Esophagus squamous epithelium (tissue), 5 donors: ENCODE data around the gene NEK7. TPM values are rescaled to one million over a fixed set of nuclear protein-coding genes. Genes with fewer than 3 reads are reported as not detected.
"Not testable (repeated sequence)": the region's sequence is repeated elsewhere in the genome, so short reads cannot be mapped to it uniquely, and the experiment has no call there.

Experiments used
- DNase-seq: peaks from one replicate; lab custom pipeline; 2025; lab: John Stamatoyannopoulos, UW
- H3K27ac ChIP-seq, 4 donors: fragments of 200-600 bp; sonication (generic); one replicate each; pipeline ENCODE4 v1.5.1; 2016 to 2019; ENCODE audit warnings: mild to moderate bottlenecking in 1 of 4
- H3K27me3 ChIP-seq, 4 donors: fragments of 200-600 bp; sonication (generic); 1 replicate in 3 of 4; 2 replicates in 1 of 4; pipeline versions ENCODE4 v1.5.1 to v1.6.0; 2017 to 2021; ENCODE audit warnings: antibody characterized with exemption in 1 of 4
- H3K36me3 ChIP-seq, 3 donors: fragments of 200-600 bp; sonication (generic); one replicate each; pipeline ENCODE4 v1.5.1; 2016 to 2019
- H3K4me1 ChIP-seq, 3 donors: fragments of 200-600 bp; sonication (generic); one replicate each; pipeline ENCODE4 v1.5.1; 2017 to 2019
- H3K4me3 ChIP-seq, 4 donors: fragments of 200-600 bp; sonication (generic); 1 replicate in 3 of 4; 2 replicates in 1 of 4; pipeline ENCODE4 v1.5.1; 2016 to 2019; ENCODE audit warnings: mild to moderate bottlenecking in 2 of 4, moderate library complexity in 1 of 4
- H3K9me3 ChIP-seq, 3 donors: fragments of 200-600 bp; sonication (generic); one replicate each; pipeline ENCODE4 v1.5.1; 2016 to 2019
- POLR2A ChIP-seq, 4 donors: fragments of 450-650 bp; IDR thresholded peaks; one replicate each; pipeline ENCODE4 v1.6.1; 2017; ENCODE audit warnings: antibody characterized with exemption in 4 of 4, mild to moderate bottlenecking in 4 of 4, moderate library complexity in 3 of 4
- WGBS, 2 donors: methylation state at CpG; one replicate each; pipeline ENCODE4 v1.1.5; 2018; 5-methylcytosine and 5-hydroxymethylcytosine counted together
- intact Hi-C: fragments of 100-400 bp; cut with DNase I; formaldehyde crosslinking; loops from one replicate; pipeline ENCODE4 v1.15.0; 2022
- total RNA-seq, 4 donors: library from RNA; depleted of rRNA; stranded (reverse); fragments of >200 nt; gene quantifications; one replicate each; pipeline ENCODE4 v1.1.0, GENCODE V29; 2016
- TF ChIP-seq, protein P1 (sequence below), 6 experiments: fragments of 450-650 bp in 4 of 6; fragments of 200-600 bp in 2 of 6; sonication (generic) in 2 of 6; IDR thresholded peaks; one replicate each; pipeline ENCODE4 v1.5.1; 2016 to 2019; ENCODE audit warnings: antibody characterized with exemption in 6 of 6, mild to moderate bottlenecking in 4 of 6, moderate library complexity in 4 of 6
- donor health status: DM: yes; HTN: yes; CAD: no.

Gene NEK7
- total RNA-seq, 4 donors from 2014 or later = 26.2 to 79.2 (median 52.4) TPM

DNA sequence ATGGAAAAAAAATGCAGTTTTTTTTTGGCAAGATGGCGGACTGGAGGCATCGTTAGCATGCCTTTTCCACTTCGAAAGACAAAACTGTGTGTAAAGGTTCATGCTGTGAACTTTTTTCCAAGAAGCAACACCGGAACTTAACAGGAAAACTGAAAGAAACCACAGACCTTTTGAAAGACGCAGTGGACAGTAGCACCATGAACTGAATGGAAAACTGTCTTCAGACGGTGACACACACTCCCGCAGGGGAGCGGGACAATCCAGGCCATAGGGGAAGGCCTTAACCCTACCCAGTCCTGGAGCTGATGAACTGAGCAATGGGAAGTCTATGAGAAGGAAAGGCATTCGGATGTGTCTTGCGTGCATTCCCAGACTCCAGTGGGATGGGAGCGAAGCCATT lies 54.9 kb downstream of the NEK7 start:
- Histone ChIP-seq H3K27me3 (no peaks in the 10 kb centered on the region), H3K4me1 (no peaks in the 10 kb centered on the region), H3K36me3 (peaks cover 0 to 23% (median 5%) of the 10 kb centered on the region in 3 donors), H3K9me3 (peaks cover 0 to 29% (median 9%) of the 10 kb centered on the region in 3 donors), H3K4me3 (no peak overlapping the region), H3K27ac (no peak overlapping the region)
- 90 to 92% methylated on average over 10 to 11 of the region's 11 CpGs for WGBS, 2 donors
- no peak for DNase-seq
- TF ChIP-seq POLR2A (IDR thresholded peaks at IDR 0.05) = no peak
- TF ChIP-seq, protein P1, sequence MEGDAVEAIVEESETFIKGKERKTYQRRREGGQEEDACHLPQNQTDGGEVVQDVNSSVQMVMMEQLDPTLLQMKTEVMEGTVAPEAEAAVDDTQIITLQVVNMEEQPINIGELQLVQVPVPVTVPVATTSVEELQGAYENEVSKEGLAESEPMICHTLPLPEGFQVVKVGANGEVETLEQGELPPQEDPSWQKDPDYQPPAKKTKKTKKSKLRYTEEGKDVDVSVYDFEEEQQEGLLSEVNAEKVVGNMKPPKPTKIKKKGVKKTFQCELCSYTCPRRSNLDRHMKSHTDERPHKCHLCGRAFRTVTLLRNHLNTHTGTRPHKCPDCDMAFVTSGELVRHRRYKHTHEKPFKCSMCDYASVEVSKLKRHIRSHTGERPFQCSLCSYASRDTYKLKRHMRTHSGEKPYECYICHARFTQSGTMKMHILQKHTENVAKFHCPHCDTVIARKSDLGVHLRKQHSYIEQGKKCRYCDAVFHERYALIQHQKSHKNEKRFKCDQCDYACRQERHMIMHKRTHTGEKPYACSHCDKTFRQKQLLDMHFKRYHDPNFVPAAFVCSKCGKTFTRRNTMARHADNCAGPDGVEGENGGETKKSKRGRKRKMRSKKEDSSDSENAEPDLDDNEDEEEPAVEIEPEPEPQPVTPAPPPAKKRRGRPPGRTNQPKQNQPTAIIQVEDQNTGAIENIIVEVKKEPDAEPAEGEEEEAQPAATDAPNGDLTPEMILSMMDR (IDR thresholded peaks at IDR 0.05) = no peak
- intact Hi-C loops = no loop called here

DNA sequence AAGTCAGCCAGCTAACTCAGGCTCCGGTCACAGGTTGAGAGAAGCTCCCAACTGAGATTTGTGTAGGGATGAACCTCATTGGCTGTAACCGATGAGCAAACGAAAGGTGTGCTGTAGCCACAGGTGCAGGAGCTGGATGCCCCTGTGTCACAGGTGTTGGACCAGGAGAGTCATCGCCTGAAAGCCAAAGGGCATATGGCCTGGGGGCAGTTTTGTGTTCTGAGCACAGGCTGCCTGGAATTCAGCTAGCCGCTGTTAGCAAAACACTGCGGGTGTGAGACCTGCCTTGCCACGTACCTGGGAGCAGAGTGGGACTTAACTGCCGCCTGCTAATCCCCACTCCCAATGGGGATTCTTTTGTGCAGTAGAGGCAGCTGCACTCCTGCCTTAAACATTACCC lies 55.3 kb downstream of the NEK7 start:
- Histone ChIP-seq H3K27ac (no peak overlapping the region), H3K36me3 (peaks cover 0 to 23% (median 5%) of the 10 kb centered on the region in 3 donors), H3K4me3 (no peak overlapping the region), H3K9me3 (peaks cover 0 to 29% (median 9%) of the 10 kb centered on the region in 3 donors), H3K4me1 (no peaks in the 10 kb centered on the region), H3K27me3 (no peaks in the 10 kb centered on the region)
- no peak for TF ChIP-seq POLR2A (IDR thresholded peaks at IDR 0.05)
- TF ChIP-seq, protein P1 (IDR thresholded peaks at IDR 0.05) = no peak
- WGBS, 2 donors = 97 to 100% methylated on average over 6 to 7 of the region's 8 CpGs
- no peak for DNase-seq
- intact Hi-C loops = no loop called here

DNA sequence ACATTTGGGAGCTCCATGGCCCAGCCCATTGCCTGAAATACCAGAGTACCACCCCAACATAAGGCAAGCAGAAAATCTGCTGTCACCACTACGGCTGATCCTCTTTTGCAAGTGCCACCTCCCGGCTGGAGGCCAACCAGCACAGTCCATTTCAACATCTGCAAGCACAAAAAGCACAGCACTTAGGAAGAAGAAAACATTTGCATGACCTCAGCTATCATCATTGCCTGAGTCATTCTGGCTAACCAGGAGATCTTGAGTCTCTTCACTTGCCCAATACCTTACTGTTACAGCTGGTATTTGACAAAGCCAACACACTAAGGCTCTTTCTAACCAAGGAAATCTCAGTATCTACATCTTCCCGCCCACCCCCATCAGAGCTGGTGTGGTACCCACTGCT lies 55.9 kb downstream of the NEK7 start:
- TF ChIP-seq POLR2A (IDR thresholded peaks at IDR 0.05) = no peak
- TF ChIP-seq, protein P1 (IDR thresholded peaks at IDR 0.05) = no peak
- H3K36me3 ChIP-seq = peaks cover 0 to 23% (median 5%) of the 10 kb centered on the region in 3 donors
- 80 to 94% methylated on average over 2 to 3 of the region's 3 CpGs for WGBS, 2 donors
- no peak for DNase-seq
- no peaks in the 10 kb centered on the region for H3K27me3 ChIP-seq
- intact Hi-C loops = no loop called here
- H3K27ac ChIP-seq = no peak overlapping the region
- no peaks in the 10 kb centered on the region for H3K4me1 ChIP-seq
- H3K4me3 ChIP-seq = no peak overlapping the region
- peaks cover 0 to 29% (median 9%) of the 10 kb centered on the region in 3 donors for H3K9me3 ChIP-seq

DNA sequence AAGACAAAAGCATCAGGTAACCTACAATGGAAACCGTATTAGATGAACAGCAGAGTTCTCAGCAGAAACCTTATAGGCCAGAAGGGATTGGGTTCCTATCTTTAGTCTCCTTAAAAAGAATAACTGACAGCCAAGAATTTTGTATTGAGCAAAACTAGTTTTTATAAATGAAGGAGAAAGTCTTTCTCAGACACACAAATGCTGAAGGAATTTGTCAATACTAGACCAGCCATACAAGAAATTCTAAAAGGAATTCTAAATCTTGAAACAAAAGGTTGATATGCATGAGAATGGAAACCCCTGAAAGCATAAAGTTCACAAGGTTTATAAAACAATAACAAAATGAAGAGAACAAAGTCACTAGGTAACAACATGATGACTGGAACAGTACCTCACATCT lies 58.1 kb downstream of the NEK7 start:
- Histone ChIP-seq H3K9me3 (peaks cover 0 to 29% (median 9%) of the 10 kb centered on the region in 3 donors), H3K4me3 (no peak overlapping the region), H3K27ac (no peak overlapping the region), H3K27me3 (no peaks in the 10 kb centered on the region), H3K4me1 (peaks cover 0 to 5% (median 0%) of the 10 kb centered on the region in 3 donors), H3K36me3 (peaks cover 0 to 19% (median 5%) of the 10 kb centered on the region in 3 donors)
- no peak for DNase-seq
- intact Hi-C loops = no loop called here
- WGBS, 2 donors = 95% methylated on average over 1 of the region's 1 CpG
- no peak for TF ChIP-seq POLR2A (IDR thresholded peaks at IDR 0.05)
- TF ChIP-seq, protein P1 (IDR thresholded peaks at IDR 0.05) = no peak

DNA sequence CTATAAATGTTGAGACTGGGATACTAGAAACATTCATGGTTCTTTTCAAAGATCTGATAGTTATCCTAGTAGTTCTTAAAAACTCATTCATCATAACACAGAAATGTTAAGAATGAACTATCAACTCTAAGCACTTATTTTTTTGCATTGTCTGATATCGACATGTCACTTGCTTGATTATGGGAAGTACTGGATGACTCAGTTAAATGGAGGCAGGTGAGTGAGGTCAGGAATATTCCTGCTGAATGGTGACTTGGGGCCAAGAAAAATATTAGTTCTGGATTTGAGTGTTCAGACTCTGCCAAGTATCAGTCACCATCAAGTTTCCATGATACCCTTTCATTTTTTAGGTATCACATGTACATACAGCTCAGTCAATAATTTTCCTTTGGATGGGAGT lies 63.6 kb downstream of the NEK7 start:
- TF ChIP-seq, protein P1 (IDR thresholded peaks at IDR 0.05) = no peak
- TF ChIP-seq POLR2A (IDR thresholded peaks at IDR 0.05) = no peak
- peaks cover 0 to 11% (median 0%) of the 10 kb centered on the region in 3 donors for H3K4me1 ChIP-seq
- DNase-seq = no peak
- no peaks in the 10 kb centered on the region for H3K27me3 ChIP-seq
- H3K36me3 ChIP-seq = no peaks in the 10 kb centered on the region
- no peak overlapping the region for H3K27ac ChIP-seq
- intact Hi-C loops = no loop called here
- WGBS, 2 donors = 22 to 27% methylated on average over 1 of the region's 1 CpG
- H3K9me3 ChIP-seq = peaks cover 0 to 4% (median 0%) of the 10 kb centered on the region in 3 donors
- H3K4me3 ChIP-seq = no peak overlapping the region

DNA sequence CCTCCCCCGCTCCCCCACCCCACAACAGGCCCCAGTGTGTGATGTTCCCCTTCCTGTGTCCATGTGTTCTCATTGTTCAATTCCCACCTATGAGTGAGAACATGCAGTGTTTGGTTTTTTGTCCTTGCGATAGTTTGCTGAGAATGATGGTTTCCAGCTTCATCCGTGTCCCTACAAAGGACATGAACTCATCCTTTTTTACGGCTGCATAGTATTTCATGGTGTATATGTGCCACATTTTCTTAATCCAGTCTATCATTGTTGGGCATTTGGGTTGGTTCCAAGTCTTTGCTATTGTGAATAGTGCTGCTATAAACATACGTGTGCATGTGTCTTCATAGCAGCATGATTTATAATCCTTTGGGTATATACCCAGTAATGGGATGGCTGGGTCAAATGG lies 70.2 kb downstream of the NEK7 start:
- H3K27me3 ChIP-seq, H3K9me3 ChIP-seq, H3K4me3 ChIP-seq, H3K4me1 ChIP-seq, DNase-seq, H3K27ac ChIP-seq, H3K36me3 ChIP-seq, intact Hi-C loops: not testable (repeated sequence)
- 95 to 96% methylated on average over 5 of the region's 5 CpGs for WGBS, 2 donors

DNA sequence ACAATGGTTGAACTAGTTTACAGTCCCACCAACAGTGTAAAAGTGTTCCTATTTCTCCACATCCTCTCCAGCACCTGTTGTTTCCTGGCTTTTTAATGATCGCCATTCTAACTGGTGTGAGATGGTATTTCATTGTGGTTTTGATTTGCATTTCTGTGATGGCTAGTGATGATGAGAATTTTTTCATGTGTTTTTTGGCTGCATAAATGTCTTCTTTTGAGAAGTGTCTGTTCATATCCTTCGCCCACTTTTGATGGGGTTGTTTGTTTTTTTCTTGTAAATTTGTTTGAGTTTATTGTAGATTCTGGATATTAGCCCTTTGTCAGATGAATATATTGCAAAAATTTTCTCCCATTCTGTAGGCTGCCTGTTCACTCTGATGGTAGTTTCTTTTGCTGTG lies 70.7 kb downstream of the NEK7 start:
- 100% methylated on average over 2 of the region's 2 CpGs for WGBS, 2 donors
- intact Hi-C loops, H3K36me3 ChIP-seq, H3K4me1 ChIP-seq, H3K9me3 ChIP-seq, DNase-seq, H3K4me3 ChIP-seq, H3K27ac ChIP-seq, H3K27me3 ChIP-seq: not testable (repeated sequence)
